Measurements from ENCODE around the gene TMEM69.

Gene TMEM69

GRCh38 chr1:45677751-45678245 is 10.2 kb upstream of the TMEM69 start:
- FAIRE-seq (no peak), DNase-seq (ENCODE audit: insufficient read length, low spot score) (no peak)
- no peak for TF ChIP-seq CTCF (IDR thresholded peaks at IDR 0.05; ENCODE audit: insufficient read depth, missing control alignments)

- no peak for TF ChIP-seq CTCF (IDR thresholded peaks at IDR 0.05; ENCODE audit: insufficient read depth, missing control alignments)
- FAIRE-seq = no peak
- no peak for DNase-seq (ENCODE audit: insufficient read length, low spot score)
Observed at GRCh38 chr1:45678489-45678888, 9.5 kb upstream of the TMEM69 start.

- DNase-seq (ENCODE audit: insufficient read length, low spot score) = no peak
- no peak for TF ChIP-seq CTCF (IDR thresholded peaks at IDR 0.05; ENCODE audit: insufficient read depth, missing control alignments)
- FAIRE-seq = no peak
Observed at GRCh38 chr1:45679123-45679522, 8.9 kb upstream of the TMEM69 start.

GRCh38 chr1:45682942-45683341 is 5.0 kb upstream of the TMEM69 start:
- DNase-seq (ENCODE audit: insufficient read length, low spot score) = no peak
- FAIRE-seq = no peak
- no peak for TF ChIP-seq CTCF (IDR thresholded peaks at IDR 0.05; ENCODE audit: insufficient read depth, missing control alignments)

GRCh38 chr1:45684402-45684801 is 3.6 kb upstream of the TMEM69 start:
- FAIRE-seq (no peak), DNase-seq (ENCODE audit: insufficient read length, low spot score) (no peak)
- no peak for TF ChIP-seq CTCF (IDR thresholded peaks at IDR 0.05; ENCODE audit: insufficient read depth, missing control alignments)

GRCh38 chr1:45685308-45686014 is 2.5 kb upstream of the TMEM69 start:
- no peak for FAIRE-seq
- no peak for DNase-seq (ENCODE audit: insufficient read length, low spot score)

More at GRCh38 chr1:45685308-45686014, 2.5 kb upstream of the TMEM69 start:
- TF ChIP-seq CTCF (IDR thresholded peaks at IDR 0.05; ENCODE audit: insufficient read depth, missing control alignments) = no peak

All from D721Med (cell line).